Natural killer cell treated with Interleukin-12 subunit alpha and Interleukin-12 subunit beta and Interleukin-15 and Interleukin-18, amount 100 ng/mL, for 72 hours (primary cell): ENCODE data around the gene SLC38A7. TPM values are rescaled to one million over a fixed set of nuclear protein-coding genes. Genes with fewer than 3 reads are reported as not detected.

Source experiments
- ATAC-seq, 2 donors: fragments of 150-1000 bp; cut with Tn5 transposase in 1 of 2; sonication (Bioruptor Pico), chemical (Tn5 transposase) in 1 of 2; 2 replicates each; pipeline ENCODE4 v1.10.0; 2021
- DNase-seq: peaks from one replicate; pipeline ENCODE4 v3.0.0; 2022; ENCODE audit warnings: low spot score
- H3K27ac Mint-ChIP-seq, 2 donors: 1 replicate in 1 of 2; 2 replicates in 1 of 2; pipeline ENCODE4 v1.8.0; 2022; ENCODE audit warnings: mixed read lengths in 2 of 2, mild to moderate bottlenecking in 1 of 2, moderate library complexity in 1 of 2
- H3K27me3 Mint-ChIP-seq, 2 donors: 1 replicate in 1 of 2; 2 replicates in 1 of 2; pipeline ENCODE4 v1.8.0; 2022; ENCODE audit warnings: mixed read lengths in 2 of 2
- H3K36me3 Mint-ChIP-seq: one replicate; pipeline ENCODE4 v1.8.0; 2022; ENCODE audit warnings: mixed read lengths
- H3K4me1 Mint-ChIP-seq, 2 donors: 1 replicate in 1 of 2; 2 replicates in 1 of 2; pipeline ENCODE4 v1.8.0; 2022; ENCODE audit warnings: low read depth in 2 of 2, mixed read lengths in 2 of 2, mild to moderate bottlenecking in 1 of 2
- H3K4me3 Mint-ChIP-seq: one replicate; pipeline ENCODE4 v1.8.0; 2022; ENCODE audit warnings: mixed read lengths
- H3K9me3 Mint-ChIP-seq: 2 replicates; pipeline ENCODE4 v1.8.0; 2022; ENCODE audit warnings: mixed read lengths
- total RNA-seq, 2 donors: library from RNA; stranded (reverse); gene quantifications; one replicate each; pipeline ENCODE4 v1.2.3, GENCODE V29; 2022

The SLC38A7 gene
- total RNA-seq = 10 to 100 TPM; 14.1 to 16.7 TPM

- peaks cover 12 to 20% of the 10 kb centered on the region in 2 donors for H3K4me1 Mint-ChIP-seq
- peaks cover 0 to under 1% of the 10 kb centered on the region in 2 donors for H3K27me3 Mint-ChIP-seq
- peak; percentile 75 for DNase-seq
- H3K9me3 Mint-ChIP-seq = no peaks in the 10 kb centered on the region
- peak within 1 kb of the TSS; percentile 82 for H3K4me3 Mint-ChIP-seq
- ATAC-seq = peak; percentile 88 to 91
- no peaks in the 10 kb centered on the region for H3K36me3 Mint-ChIP-seq
- H3K27ac Mint-ChIP-seq = peak within 1 kb of the TSS; percentile 2 to 79
Observed at GRCh38 chr16:58684354-58685083, at the start of gene SLC38A7. Gene SLC38A7, minus strand, starts transcription at chr16:58684770. Its CDS starts 4,644 bp downstream, at chr16:58680126.

DNA sequence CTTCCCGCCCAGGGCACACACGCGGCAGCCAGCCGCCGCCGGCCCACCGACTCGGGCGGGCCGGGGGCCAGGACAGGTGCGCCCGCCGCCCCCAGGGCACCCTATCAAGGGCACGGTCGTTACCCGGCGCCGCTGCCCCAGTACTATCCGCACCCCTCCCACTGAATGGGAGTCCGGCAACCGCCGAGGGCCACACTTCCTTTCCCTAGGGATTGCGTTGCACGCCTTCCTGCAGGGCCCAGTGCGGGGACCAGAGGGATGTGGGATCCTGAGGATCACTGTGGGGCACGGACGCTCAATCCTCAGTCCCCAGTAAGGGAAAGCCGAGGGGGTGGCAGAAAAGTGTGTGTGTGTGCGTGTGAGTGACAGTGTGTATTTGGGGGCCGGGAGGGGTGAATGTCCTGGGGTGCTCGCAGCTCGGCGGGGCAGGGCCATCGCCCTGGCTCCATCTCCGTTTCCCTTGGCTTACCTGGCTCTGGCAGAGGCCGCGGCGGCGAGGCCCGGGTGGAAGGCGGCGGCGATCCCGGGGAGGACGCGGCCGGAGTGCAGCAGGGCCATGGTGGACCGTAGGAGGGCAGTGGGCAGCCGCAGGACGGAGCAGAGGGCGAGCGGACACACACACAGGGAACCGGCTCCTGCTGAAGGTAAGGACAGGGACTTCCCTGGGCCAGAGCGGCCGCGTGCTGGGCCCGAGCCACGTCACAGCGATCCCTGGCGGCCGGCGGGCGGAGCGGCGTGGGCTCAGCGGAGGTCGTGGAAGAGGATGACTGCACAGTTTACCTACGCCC lies 49.3 kb upstream of the SLC38A7 start, which contains the start of gene GOT2:
Gene GOT2 (minus strand): TSS at position 646 of the 788 bp plus-strand sequence. CDS start 88 bp downstream, at position 558.
- Mint-ChIP-seq H3K27ac (peak within 1 kb of the TSS; percentile 89 to 93), H3K27me3 (peaks cover 0 to 2% of the 10 kb centered on the region in 2 donors), H3K4me3 (peak within 1 kb of the TSS; percentile 97), H3K4me1 (peaks cover 18 to 24% of the 10 kb centered on the region in 2 donors), H3K9me3 (no peaks in the 10 kb centered on the region), H3K36me3 (no peaks in the 10 kb centered on the region)
- DNase-seq = peak; percentile 88
- peak; percentile 97 to 98 for ATAC-seq

DNA sequence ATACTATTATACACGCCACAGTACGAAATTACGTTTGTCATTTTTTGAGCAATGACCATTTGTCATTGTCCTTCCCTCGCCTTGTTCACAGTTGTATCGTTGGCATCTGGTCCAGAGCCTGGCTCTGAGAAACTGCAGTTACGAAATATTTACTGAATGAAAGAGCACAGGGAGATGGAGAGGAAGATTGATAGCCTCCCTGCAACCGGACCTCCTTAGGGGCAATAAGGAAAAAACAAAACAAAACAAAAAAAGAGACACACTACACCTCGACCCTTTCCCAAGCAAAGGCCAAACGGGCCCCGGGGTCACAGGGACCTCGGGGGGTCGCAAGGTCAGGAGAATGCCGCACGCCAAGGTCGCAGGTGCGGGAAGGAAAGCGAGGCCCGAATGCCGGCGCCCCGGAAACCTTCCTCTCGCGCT lies 48.7 kb upstream of the SLC38A7 start:
- peaks cover 0 to 2% of the 10 kb centered on the region in 2 donors for H3K27me3 Mint-ChIP-seq
- ATAC-seq = no peak
- peaks cover 18 to 24% of the 10 kb centered on the region in 2 donors for H3K4me1 Mint-ChIP-seq
- no peak for DNase-seq
- H3K4me3 Mint-ChIP-seq = peak overlapping the region; percentile 97
- no peaks in the 10 kb centered on the region for H3K9me3 Mint-ChIP-seq
- peak overlapping the region; percentile 89 to 93 for H3K27ac Mint-ChIP-seq
- no peaks in the 10 kb centered on the region for H3K36me3 Mint-ChIP-seq

DNA sequence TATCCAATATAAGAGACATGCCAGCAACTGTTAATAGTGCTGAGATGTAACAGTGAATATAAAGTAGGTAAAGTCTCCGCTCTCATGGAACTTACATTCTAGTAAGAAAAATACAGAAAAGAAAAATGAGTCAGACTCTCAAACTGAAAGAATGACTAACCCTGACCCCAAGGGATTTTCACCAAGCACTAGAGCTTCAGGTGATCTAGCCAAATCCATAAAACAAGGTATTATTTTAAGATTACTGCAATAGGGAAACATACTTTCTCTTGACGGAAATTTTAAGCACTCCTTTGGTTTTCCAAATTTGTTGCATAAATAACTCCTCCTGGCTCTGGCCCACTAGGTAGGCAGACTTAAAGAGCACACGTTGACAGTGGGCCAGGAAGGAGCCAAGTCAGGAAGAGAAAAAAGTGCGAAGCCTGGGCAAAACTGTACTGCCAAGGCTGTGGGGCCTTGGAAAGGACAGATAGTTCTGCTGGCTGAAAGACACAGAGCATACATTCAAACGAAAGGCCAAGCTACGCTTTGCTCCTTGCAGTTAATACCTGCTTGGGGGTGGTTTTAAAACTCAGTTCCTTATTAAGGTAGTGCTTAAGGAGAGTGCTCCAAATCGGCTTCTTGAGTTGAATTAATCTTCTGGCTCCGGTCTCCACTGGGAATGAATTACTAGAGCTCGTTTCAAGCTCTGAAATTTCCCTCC lies 48.1 kb upstream of the SLC38A7 start:
- Mint-ChIP-seq H3K9me3 (no peaks in the 10 kb centered on the region), H3K4me1 (peaks cover 18 to 24% of the 10 kb centered on the region in 2 donors), H3K27me3 (no peaks in the 10 kb centered on the region), H3K4me3 (peak overlapping the region; percentile 97), H3K36me3 (no peaks in the 10 kb centered on the region), H3K27ac (peak overlapping the region; percentile 89 to 93)
- no peak for DNase-seq
- ATAC-seq = peak in 1 of 2 donors; percentile 42

DNA sequence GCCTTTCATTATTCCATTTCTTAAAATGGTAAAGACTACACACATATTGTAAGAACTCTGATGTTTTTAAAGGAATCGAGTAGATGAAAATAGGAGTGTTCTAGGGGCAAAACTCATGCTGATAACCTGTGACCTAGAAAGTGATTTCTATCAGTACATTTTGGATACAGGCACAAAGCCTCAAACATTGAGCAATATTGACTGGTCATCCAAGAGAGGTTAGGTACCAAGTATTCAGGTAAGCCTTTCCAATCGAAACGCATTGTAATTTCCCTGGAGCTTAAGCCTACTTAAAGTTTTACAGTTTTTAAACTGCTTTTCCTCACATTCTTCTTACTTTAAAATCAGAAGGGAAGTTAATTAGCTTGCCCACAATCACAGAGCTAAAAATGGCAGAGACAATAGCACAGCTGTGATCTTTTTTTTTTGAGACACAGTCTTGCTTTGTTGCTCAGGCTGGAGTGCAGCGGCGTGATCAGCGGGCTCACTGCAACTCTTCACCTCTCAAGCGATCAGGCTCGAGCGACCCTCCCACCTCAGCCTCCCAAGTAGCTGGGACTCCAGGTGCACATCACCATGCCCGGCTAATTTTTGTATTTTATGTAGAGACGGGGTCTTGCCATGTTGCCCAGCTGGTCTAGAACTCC lies 46.3 kb upstream of the SLC38A7 start:
- no peak overlapping the region for H3K4me3 Mint-ChIP-seq
- H3K36me3 Mint-ChIP-seq = no peaks in the 10 kb centered on the region
- H3K27me3 Mint-ChIP-seq = no peaks in the 10 kb centered on the region
- DNase-seq (no peak), ATAC-seq (no peak)
- no peak overlapping the region for H3K27ac Mint-ChIP-seq
- peaks cover 18 to 27% of the 10 kb centered on the region in 2 donors for H3K4me1 Mint-ChIP-seq
- no peaks in the 10 kb centered on the region for H3K9me3 Mint-ChIP-seq

DNA sequence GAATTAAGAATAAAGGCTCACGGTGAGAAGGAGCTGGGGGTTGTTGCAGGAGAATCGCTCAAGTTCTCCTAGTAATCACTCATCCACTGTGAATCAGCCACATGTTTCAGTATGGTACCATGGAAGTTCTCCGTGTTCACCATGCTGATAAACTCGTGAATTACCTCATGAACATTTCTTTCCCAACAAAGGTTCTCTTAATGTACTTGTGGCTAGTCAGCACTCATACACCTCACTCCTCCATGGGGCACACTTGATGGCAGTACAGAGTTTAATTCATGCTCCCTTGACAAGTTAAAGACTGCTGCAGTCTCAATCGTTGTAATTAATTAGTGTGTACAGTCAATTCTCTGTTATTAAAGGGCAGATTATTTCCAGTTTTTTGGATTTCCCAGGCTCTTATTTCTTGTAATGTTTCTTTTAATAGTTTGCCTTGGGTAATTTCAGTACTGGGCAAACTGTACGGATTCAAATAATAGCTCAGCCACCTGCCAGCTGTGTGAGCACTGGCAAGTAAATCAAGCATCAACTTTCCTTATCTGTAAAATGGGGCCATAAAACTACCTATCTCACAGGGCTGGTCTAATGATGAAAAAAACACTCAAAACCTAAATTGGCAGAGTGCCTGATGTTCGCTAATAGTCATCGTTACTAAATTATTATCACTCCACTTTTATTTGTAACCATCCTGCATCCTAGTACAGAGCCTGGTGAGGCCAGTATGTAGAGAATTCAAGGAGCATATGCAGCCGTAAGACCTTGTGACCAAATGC lies 43.4 kb upstream of the SLC38A7 start:
- Mint-ChIP-seq H3K36me3 (no peaks in the 10 kb centered on the region), H3K27me3 (no peaks in the 10 kb centered on the region), H3K27ac (no peak overlapping the region), H3K4me1 (peaks cover 14 to 21% of the 10 kb centered on the region in 2 donors), H3K4me3 (no peak overlapping the region), H3K9me3 (no peaks in the 10 kb centered on the region)
- DNase-seq (no peak), ATAC-seq (no peak)

GRCh38 chr16:58727028-58727781 lies 42.6 kb upstream of the SLC38A7 start:
- Mint-ChIP-seq H3K9me3 (no peaks in the 10 kb centered on the region), H3K36me3 (no peaks in the 10 kb centered on the region), H3K27me3 (no peaks in the 10 kb centered on the region), H3K27ac (no peak overlapping the region), H3K4me1 (peaks cover 6 to 13% of the 10 kb centered on the region in 2 donors), H3K4me3 (no peak overlapping the region)
- DNase-seq = no peak
- ATAC-seq = no peak

- ATAC-seq = no peak
- Mint-ChIP-seq H3K27ac (no peak overlapping the region), H3K9me3 (no peaks in the 10 kb centered on the region), H3K27me3 (no peaks in the 10 kb centered on the region), H3K36me3 (no peaks in the 10 kb centered on the region), H3K4me3 (no peak overlapping the region), H3K4me1 (peaks cover 0 to 6% of the 10 kb centered on the region in 2 donors)
- DNase-seq = no peak
Observed at GRCh38 chr16:58723109-58723508, 38.5 kb upstream of the SLC38A7 start.

- H3K9me3 Mint-ChIP-seq = no peaks in the 10 kb centered on the region
- no peaks in the 10 kb centered on the region for H3K4me1 Mint-ChIP-seq
- H3K27ac Mint-ChIP-seq = no peak overlapping the region
- ATAC-seq (no peak), DNase-seq (no peak)
- H3K27me3 Mint-ChIP-seq = no peaks in the 10 kb centered on the region
- peaks cover 16% of the 10 kb centered on the region for H3K36me3 Mint-ChIP-seq
- no peak overlapping the region for H3K4me3 Mint-ChIP-seq
Observed at GRCh38 chr16:58717994-58718393, 33.4 kb upstream of the SLC38A7 start.

DNA sequence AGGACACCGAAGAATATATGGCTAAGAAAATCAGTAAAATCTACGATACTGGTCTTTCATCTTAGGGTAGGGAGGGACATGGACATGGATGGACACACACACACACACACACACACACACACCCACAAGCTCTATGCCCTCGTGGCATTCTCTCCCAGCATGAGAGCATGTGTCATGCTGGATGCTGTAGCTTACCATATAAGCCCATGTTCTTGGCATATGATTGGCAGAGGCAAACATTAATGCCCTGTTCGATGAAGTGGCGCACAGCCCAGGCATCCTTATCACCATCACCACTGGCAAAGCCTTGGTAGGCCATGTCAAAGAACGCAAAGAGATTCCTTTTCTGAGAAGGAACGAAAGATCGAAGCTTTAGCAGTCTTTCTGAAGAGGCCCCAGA lies 31.9 kb upstream of the SLC38A7 start:
- DNase-seq = no peak
- H3K9me3 Mint-ChIP-seq = no peaks in the 10 kb centered on the region
- no peak overlapping the region for H3K4me3 Mint-ChIP-seq
- no peaks in the 10 kb centered on the region for H3K27me3 Mint-ChIP-seq
- ATAC-seq = no peak
- no peaks in the 10 kb centered on the region for H3K4me1 Mint-ChIP-seq
- H3K27ac Mint-ChIP-seq = peak overlapping the region in 1 of 2 donors; percentile 66
- H3K36me3 Mint-ChIP-seq = peaks cover 23% of the 10 kb centered on the region

DNA sequence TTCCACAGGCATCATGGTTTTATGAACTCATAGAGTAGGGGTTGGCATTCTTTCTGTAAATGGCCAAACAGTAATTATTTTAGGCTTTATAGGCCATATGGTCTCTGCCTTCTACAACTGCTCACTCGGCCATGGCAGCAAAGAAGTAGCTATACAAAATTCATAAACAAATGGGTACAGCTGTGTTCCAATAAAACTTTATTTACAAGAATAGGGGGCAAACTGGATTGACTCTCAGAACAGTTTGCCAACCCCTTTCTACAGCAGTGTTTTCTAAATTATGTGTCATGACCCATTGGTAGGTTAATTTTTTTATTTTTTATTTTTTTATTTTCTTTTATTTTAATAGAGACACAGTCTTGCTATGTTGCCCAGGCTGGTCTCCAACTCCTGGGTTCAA lies 29.2 kb upstream of the SLC38A7 start:
- Mint-ChIP-seq H3K9me3 (no peaks in the 10 kb centered on the region), H3K4me3 (no peak overlapping the region), H3K36me3 (peaks cover 23% of the 10 kb centered on the region), H3K27ac (no peak overlapping the region), H3K4me1 (no peaks in the 10 kb centered on the region), H3K27me3 (no peaks in the 10 kb centered on the region)
- no peak for DNase-seq
- ATAC-seq = no peak

GRCh38 chr16:58709333-58709732 lies 24.8 kb upstream of the SLC38A7 start:
- Mint-ChIP-seq H3K36me3 (peaks cover 18% of the 10 kb centered on the region), H3K4me3 (no peak overlapping the region), H3K9me3 (no peaks in the 10 kb centered on the region), H3K4me1 (no peaks in the 10 kb centered on the region), H3K27ac (no peak overlapping the region), H3K27me3 (no peaks in the 10 kb centered on the region)
- DNase-seq (no peak), ATAC-seq (no peak)
